ENCODE data around the gene C1QB. TPM values are rescaled to one million over a fixed set of nuclear protein-coding genes. Genes with fewer than 3 reads are reported as not detected.
A peak's percentile ranks its signal among the peaks of the same experiment; 100 is the strongest.

C1QB gene
- polyA plus RNA-seq, 3 donors = 3.9 to 15.4 (median 6.4) TPM

DNA sequence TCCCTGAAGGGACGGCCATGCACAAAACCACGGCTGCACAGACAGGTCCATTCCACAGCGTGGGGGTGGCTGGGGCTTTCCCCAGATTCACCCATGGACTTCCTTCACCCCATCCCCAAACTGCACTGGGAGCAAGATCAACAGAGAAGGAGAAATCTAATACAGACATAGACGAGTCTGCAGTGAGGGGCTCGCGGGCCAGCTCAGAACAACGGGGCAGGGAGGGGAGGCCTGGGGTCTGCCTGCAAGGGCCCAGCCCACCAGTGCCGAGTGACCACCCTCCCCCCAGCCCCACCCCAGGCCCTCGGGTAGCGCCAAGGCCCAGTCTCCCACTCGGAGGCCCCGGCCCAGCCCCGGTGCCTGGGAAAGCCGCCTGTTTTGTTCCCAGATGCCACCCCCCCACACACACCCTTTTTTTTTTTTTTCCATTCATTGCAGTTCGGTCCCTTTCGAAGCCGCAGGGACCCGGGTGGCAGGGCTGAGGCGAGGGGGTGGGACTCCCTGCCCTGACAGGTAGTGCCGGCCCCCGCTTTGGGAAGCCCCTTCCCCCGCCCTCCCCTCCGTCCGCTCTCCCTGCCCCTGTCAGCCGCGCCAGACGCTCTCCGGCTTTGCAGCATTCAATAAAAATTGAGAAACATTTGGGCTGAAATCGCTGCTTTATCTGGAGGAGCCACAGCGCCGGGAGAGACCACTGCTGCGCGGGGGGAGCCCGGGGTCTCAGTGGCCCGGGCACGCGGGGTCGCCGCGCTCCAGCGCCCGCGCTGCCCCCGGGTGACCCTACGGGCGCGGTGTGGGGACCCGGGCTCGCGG lies 57.1 kb downstream of the C1QB start:
- peak overlapping the region in 3 of 7 donors; percentile 61 to 76 (median 66) for H3K27ac Mint-ChIP-seq
- Histone ChIP-seq H3K4me1 (ENCODE audit: control insufficient read depth in 1 of 2, insufficient read depth in 2 of 2, low read length in 2 of 2) (peaks cover 27 to 49% of the 10 kb centered on the region in 2 donors), H3K4me2 (replicated peaks; ENCODE audit: extremely low read depth, low read length, poor library complexity, severe bottlenecking) (peak overlapping the region; percentile 87), H2AFZ (ENCODE audit: insufficient read depth, low read depth, low read length, poor library complexity, severe bottlenecking) (peak overlapping the region; percentile 63), H3K27ac (ENCODE audit: low read depth in 1 of 2, low read length in 2 of 2) (peak overlapping the region in 1 of 2 donors; percentile 1), H3K9ac (ENCODE audit: insufficient read depth, low read length, poor library complexity, severe bottlenecking) (peak overlapping the region; percentile 51), H3K36me3 (replicated peaks in 1 of 2; ENCODE audit: control insufficient read depth in 1 of 2, insufficient read depth in 2 of 2, low read length in 2 of 2) (no peaks in the 10 kb centered on the region), H4K20me1 (ENCODE audit: insufficient read depth, low read length) (peaks cover 14% of the 10 kb centered on the region), H3K27me3 (ENCODE audit: control insufficient read depth in 2 of 2, insufficient read depth in 2 of 2, low read length in 2 of 2) (peaks cover 14 to 40% of the 10 kb centered on the region in 2 donors), H3K4me3 (replicated peaks in 1 of 3; ENCODE audit: low read depth in 2 of 3, low read length in 3 of 3) (peak overlapping the region; percentile 18 to 77 (median 33)), H3K79me2 (ENCODE audit: insufficient read depth, low read length) (no peaks in the 10 kb centered on the region), H3K9me3 (replicated peaks in 1 of 2; ENCODE audit: control insufficient read depth in 1 of 2, insufficient read depth in 1 of 2, low read length in 2 of 2) (peaks cover 0 to 11% of the 10 kb centered on the region in 2 donors)
- peaks cover 29% of the 10 kb centered on the region for H3K4me1 Mint-ChIP-seq
- intact Hi-C loops (cut with micrococcal nuclease) = loop anchor here in 1 of 2 donors (5.0 to 10.0 kb wide), 3 partner anchors 37 to 225 kb away; no protein-coding TSS in a partner anchor
- H3K27me3 Mint-ChIP-seq (ENCODE audit: low read depth in 3 of 3) = peaks cover 37 to 51% (median 38%) of the 10 kb centered on the region in 3 donors
- H3K4me3 Mint-ChIP-seq = peak overlapping the region; percentile 66 to 87
- under 1% methylated on average over 38 of the region's 50 CpGs for WGBS (ENCODE audit: insufficient coverage)
- TF ChIP-seq, protein P1, sequence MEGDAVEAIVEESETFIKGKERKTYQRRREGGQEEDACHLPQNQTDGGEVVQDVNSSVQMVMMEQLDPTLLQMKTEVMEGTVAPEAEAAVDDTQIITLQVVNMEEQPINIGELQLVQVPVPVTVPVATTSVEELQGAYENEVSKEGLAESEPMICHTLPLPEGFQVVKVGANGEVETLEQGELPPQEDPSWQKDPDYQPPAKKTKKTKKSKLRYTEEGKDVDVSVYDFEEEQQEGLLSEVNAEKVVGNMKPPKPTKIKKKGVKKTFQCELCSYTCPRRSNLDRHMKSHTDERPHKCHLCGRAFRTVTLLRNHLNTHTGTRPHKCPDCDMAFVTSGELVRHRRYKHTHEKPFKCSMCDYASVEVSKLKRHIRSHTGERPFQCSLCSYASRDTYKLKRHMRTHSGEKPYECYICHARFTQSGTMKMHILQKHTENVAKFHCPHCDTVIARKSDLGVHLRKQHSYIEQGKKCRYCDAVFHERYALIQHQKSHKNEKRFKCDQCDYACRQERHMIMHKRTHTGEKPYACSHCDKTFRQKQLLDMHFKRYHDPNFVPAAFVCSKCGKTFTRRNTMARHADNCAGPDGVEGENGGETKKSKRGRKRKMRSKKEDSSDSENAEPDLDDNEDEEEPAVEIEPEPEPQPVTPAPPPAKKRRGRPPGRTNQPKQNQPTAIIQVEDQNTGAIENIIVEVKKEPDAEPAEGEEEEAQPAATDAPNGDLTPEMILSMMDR (IDR thresholded peaks at IDR 0.05) = no peak
- H3K9me3 Mint-ChIP-seq = peaks cover 0 to 7% (median 0%) of the 10 kb centered on the region in 7 donors
- peak; percentile 59 to 63 (median 60) for DNase-seq
- H3K36me3 Mint-ChIP-seq = peaks cover 7 to 8% of the 10 kb centered on the region in 2 donors

DNA sequence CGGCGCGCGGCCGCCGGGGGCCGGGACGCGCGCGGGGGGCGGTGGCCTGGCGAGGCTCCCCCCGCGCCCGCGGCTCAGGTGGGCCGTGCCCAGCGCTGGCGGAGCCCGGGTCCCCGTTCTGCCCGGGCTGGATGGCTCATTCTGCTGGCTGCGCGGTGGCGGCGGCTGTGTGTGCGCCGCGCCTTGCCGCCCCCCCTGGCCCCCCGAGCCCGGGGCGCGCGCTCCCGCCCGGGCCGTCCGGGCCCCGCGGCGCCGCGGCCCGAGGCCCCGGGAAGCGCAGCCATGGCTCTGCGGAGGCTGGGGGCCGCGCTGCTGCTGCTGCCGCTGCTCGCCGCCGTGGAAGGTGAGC lies 57.6 kb downstream of the C1QB start, which contains the start of gene EPHB2:
TSS of gene EPHB2 (plus strand) at position 139 of the 349 bp plus-strand sequence. CDS start at position 283, 144 bp downstream.
- Mint-ChIP-seq H3K9me3 (peaks cover 0 to 10% (median 0%) of the 10 kb centered on the region in 7 donors), H3K27me3 (ENCODE audit: low read depth in 3 of 3) (peaks cover 38 to 57% (median 41%) of the 10 kb centered on the region in 3 donors), H3K4me3 (peak within 1 kb of the TSS; percentile 76 to 92), H3K4me1 (peaks cover 29% of the 10 kb centered on the region), H3K36me3 (peaks cover 7 to 8% of the 10 kb centered on the region in 2 donors), H3K27ac (peak within 1 kb of the TSS in 3 of 7 donors; percentile 61 to 76 (median 66))
- peak within 1 kb of the TSS; percentile 63 for H2AFZ ChIP-seq (ENCODE audit: insufficient read depth, low read depth, low read length, poor library complexity, severe bottlenecking)
- peak within 1 kb of the TSS; percentile 51 for H3K9ac ChIP-seq (ENCODE audit: insufficient read depth, low read length, poor library complexity, severe bottlenecking)
- peak within 1 kb of the TSS in 1 of 2 donors; percentile 1 for H3K27ac ChIP-seq (ENCODE audit: low read depth in 1 of 2, low read length in 2 of 2)
- TF ChIP-seq, protein P1 (IDR thresholded peaks at IDR 0.05) = no peak
- H3K4me1 ChIP-seq (ENCODE audit: control insufficient read depth in 1 of 2, insufficient read depth in 2 of 2, low read length in 2 of 2) = peaks cover 27 to 49% of the 10 kb centered on the region in 2 donors
- H3K79me2 ChIP-seq (ENCODE audit: insufficient read depth, low read length) = no peaks in the 10 kb centered on the region
- intact Hi-C loops (cut with micrococcal nuclease) = loop anchor here in 1 of 2 donors (5.0 kb wide), 1 partner anchor 37 kb away; no protein-coding TSS in a partner anchor
- H3K36me3 ChIP-seq (replicated peaks in 1 of 2; ENCODE audit: control insufficient read depth in 1 of 2, insufficient read depth in 2 of 2, low read length in 2 of 2) = no peaks in the 10 kb centered on the region
- peak within 1 kb of the TSS; percentile 87 for H3K4me2 ChIP-seq (replicated peaks; ENCODE audit: extremely low read depth, low read length, poor library complexity, severe bottlenecking)
- H3K9me3 ChIP-seq (replicated peaks in 1 of 2; ENCODE audit: control insufficient read depth in 1 of 2, insufficient read depth in 1 of 2, low read length in 2 of 2) = peaks cover 0 to 11% of the 10 kb centered on the region in 2 donors
- peaks cover 14 to 44% of the 10 kb centered on the region in 2 donors for H3K27me3 ChIP-seq (ENCODE audit: control insufficient read depth in 2 of 2, insufficient read depth in 2 of 2, low read length in 2 of 2)
- WGBS (ENCODE audit: insufficient coverage) = under 1% methylated on average over 46 of the region's 55 CpGs
- H3K4me3 ChIP-seq (replicated peaks in 1 of 3; ENCODE audit: low read depth in 2 of 3, low read length in 3 of 3) = peak within 1 kb of the TSS; percentile 18 to 77 (median 33)
- peaks cover 14% of the 10 kb centered on the region for H4K20me1 ChIP-seq (ENCODE audit: insufficient read depth, low read length)
- peak; percentile 38 to 51 (median 46) for DNase-seq
